Activated CD4-positive, alpha-beta T cell treated with anti-CD3 and anti-CD28 coated beads, Interleukin-2, amount 10 ng/mL, durations not matched to agents 7 days and 5 days (primary cell): ENCODE data around the gene EEF1A1. TPM values are rescaled to one million over a fixed set of nuclear protein-coding genes. Genes with fewer than 3 reads are reported as not detected.
"Not testable (repeated sequence)": the region's sequence is repeated elsewhere in the genome, so short reads cannot be mapped to it uniquely, and the experiment has no call there.

Source experiments
- CTCF ChIA-PET: fragments of 350-600 bp; sonication (Branson Sonifier 250); formaldehyde crosslinking; loops from one replicate; lab custom pipeline; 2021; ENCODE audit warnings: antibody characterized with exemption; lab: Charles Lee
- POLR2A ChIA-PET: fragments of 350-600 bp; sonication (Branson Sonifier 250); formaldehyde crosslinking; loops from one replicate; lab custom pipeline; 2021; ENCODE audit warnings: antibody characterized with exemption; lab: Charles Lee
- DNase-seq: peaks from one replicate; pipeline ENCODE4 v3.0.0-alpha.2; 2020
- H3K27ac Mint-ChIP-seq: one replicate; pipeline ENCODE4 v1.8.0; 2021; ENCODE audit warnings: mild to moderate bottlenecking, moderate library complexity, mixed read lengths
- H3K27me3 Mint-ChIP-seq: one replicate; pipeline ENCODE4 v1.8.0; 2021; ENCODE audit warnings: mixed read lengths
- H3K36me3 Mint-ChIP-seq: one replicate; pipeline ENCODE4 v1.8.0; 2021; ENCODE audit warnings: low read depth, mixed read lengths
- H3K4me1 Mint-ChIP-seq: one replicate; pipeline ENCODE4 v1.8.0; 2021; ENCODE audit warnings: mixed read lengths
- H3K4me3 Mint-ChIP-seq: one replicate; pipeline ENCODE4 v1.8.0; 2021; ENCODE audit warnings: mild to moderate bottlenecking, moderate library complexity, mixed read lengths
- H3K9me3 Mint-ChIP-seq: one replicate; pipeline ENCODE4 v1.8.0; 2021; ENCODE audit warnings: mixed read lengths
- total RNA-seq, 2 experiments: library from RNA; stranded (reverse); gene quantifications; one replicate each; pipeline ENCODE4 v1.2.3, GENCODE V29; 2021

The EEF1A1 gene
- total RNA-seq, 2 experiments from 2014 or later = 7,789 to 8,433 TPM

DNA sequence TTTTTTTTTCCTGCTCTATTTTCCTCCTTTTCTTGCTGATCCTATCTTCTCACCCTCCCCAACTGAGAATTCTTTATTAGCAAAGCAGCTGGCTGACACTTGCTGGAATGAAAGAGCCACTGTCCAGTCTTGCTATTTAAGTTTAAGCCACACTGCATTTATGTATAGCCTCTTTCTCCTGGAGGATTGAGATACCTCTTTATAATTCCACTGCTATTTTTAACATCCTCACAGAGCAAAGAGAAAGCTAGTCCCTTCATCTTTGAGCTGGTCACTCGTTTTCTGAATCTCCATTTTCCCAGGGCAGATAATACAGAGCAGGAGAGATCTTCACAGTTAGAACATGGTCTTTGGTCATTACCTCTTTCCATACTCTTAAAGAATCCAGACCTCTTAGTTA, 36.0 kb upstream of the EEF1A1 start:
- POLR2A ChIA-PET = interaction anchor here (0.5 kb wide), 2 partner anchors 17 to 86 kb away, joined by 4 to 9 read pairs; no protein-coding TSS in a partner anchor
- CTCF ChIA-PET = interaction anchor here (0.7 to 0.9 kb wide), 2 partner anchors 16 to 37 kb away, joined by 4 to 5 read pairs; no protein-coding TSS in a partner anchor
- peaks cover 6% of the 10 kb centered on the region for H3K4me1 Mint-ChIP-seq

DNA sequence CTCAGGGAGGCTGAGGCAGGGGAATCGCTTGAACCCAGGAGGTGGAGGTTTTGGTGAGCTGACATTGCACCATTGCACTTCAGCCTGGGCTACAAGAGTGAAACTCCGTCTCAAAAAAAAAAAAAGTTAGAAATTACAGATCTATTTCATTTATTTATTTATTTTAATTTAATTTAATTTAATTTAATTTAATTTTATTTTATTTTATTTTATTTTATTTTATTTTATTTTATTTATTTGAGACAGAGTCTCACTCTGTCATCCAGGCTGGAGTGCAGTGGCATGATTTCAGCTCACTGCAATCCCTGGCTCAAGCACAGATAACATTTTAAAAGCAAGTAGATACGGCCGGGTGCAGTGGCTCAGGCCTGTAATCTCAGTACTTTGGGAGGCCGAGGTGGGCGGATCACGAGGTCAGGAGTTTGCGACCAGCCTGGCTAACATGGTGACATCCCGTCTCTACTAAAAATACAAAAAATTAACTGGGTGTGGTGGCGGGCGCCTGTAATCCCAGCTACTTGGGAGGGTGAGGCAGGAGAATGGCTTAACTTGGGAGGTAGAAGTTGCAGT, 34.6 kb upstream of the EEF1A1 start:
- CTCF ChIA-PET = interaction anchor here (0.6 to 1.5 kb wide), 2 partner anchors 30 to 401 kb away, joined by 3 to 5 read pairs; no protein-coding TSS in a partner anchor
- H3K4me1 Mint-ChIP-seq, H3K36me3 Mint-ChIP-seq: not testable (repeated sequence)

More for the DNA sequence above, 36.0 kb upstream of the EEF1A1 start:
- H3K36me3 Mint-ChIP-seq = no peaks in the 10 kb centered on the region
- no peak overlapping the region for H3K4me3 Mint-ChIP-seq
- H3K9me3 Mint-ChIP-seq = no peaks in the 10 kb centered on the region
- DNase-seq = no peak
- H3K27me3 Mint-ChIP-seq = no peaks in the 10 kb centered on the region
- no peak overlapping the region for H3K27ac Mint-ChIP-seq

DNA sequence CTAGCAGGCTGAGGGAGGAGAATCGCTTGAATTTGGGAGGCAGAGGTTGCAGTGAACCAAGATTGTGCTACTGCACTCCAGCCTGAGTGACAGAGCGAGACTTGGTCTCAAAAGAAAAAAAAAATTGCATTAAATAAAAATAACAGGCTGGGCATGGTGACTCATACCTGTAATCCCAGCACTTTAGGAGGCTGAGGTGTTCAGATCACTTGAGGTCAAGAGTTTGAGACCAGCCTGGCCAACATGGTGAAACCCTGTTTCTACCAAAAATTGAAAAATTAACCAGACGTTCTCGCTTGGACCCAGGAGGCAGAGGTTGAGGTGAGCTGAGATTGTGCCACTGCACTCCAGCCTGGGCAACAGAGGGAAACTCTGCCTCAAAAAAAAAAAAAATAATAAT, 30.3 kb upstream of the EEF1A1 start:
- H3K4me3 Mint-ChIP-seq, H3K36me3 Mint-ChIP-seq, H3K27me3 Mint-ChIP-seq, H3K27ac Mint-ChIP-seq, H3K4me1 Mint-ChIP-seq, DNase-seq, H3K9me3 Mint-ChIP-seq, POLR2A ChIA-PET: not testable (repeated sequence)
- CTCF ChIA-PET = interaction anchor here (0.7 kb wide), 1 partner anchor 93 kb away, joined by 3 read pairs; no protein-coding TSS in a partner anchor

More for the DNA sequence above, 34.6 kb upstream of the EEF1A1 start:
- DNase-seq, H3K4me3 Mint-ChIP-seq, H3K9me3 Mint-ChIP-seq, H3K27ac Mint-ChIP-seq, POLR2A ChIA-PET, H3K27me3 Mint-ChIP-seq: not testable (repeated sequence)

DNA sequence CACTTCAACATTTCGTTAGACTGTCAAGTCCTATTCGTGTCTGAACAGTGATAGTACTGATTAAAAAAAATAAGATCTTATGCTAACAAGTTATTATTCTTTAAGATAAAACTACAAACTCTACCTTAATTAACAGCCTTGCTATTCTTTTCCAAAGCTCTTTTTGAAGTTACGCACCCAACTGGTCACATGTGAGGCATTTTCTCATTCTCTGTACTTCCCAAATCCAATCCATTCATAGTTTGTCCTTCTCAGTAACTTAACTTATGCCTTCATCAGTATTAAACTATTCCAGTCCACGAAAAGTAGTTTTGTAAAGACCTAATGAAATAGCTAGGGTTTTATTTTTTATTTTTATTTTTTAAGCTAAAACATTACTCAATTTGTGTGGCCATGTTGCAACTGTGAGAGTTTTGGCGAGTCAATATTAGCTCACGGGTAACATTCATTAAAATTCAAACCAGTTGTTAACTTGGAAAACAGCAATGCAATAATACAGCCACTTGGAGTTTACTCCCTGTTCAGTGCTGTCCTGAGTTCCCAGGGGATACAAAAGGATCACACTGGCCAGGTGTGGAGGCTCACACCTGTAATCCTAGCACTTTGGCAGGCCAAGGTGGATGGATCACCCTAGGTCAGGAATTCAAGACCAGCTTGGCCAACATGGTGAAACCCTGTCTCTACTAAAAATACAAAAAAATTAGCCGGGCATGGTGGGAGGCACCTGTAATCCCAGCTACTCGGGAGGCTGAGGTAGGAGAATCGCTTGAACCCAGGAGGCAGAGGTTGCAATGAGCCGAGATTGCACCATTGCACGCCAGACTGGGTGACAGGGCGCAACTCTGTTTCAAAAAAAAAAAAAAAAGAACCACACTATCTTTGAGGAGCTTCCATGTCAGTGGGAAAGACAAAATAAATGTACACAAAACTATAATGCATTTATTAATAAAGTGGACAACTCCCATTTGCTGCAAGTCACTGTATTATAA, 27.9 kb upstream of the EEF1A1 start:
- ChIA-PET POLR2A (no interaction called here), CTCF (interaction anchor here (1.0 to 1.6 kb wide), 5 partner anchors 9 to 29 kb away, joined by 3 to 6 read pairs (median 3); no protein-coding TSS in a partner anchor)
- no peak overlapping the region for H3K27ac Mint-ChIP-seq
- H3K9me3 Mint-ChIP-seq = no peaks in the 10 kb centered on the region
- H3K4me3 Mint-ChIP-seq = no peak overlapping the region
- H3K4me1 Mint-ChIP-seq = peaks cover 3% of the 10 kb centered on the region
- no peaks in the 10 kb centered on the region for H3K36me3 Mint-ChIP-seq
- peaks cover 2% of the 10 kb centered on the region for H3K27me3 Mint-ChIP-seq
- no peak for DNase-seq

- no peaks in the 10 kb centered on the region for H3K9me3 Mint-ChIP-seq
- H3K27ac Mint-ChIP-seq = no peak overlapping the region
- ChIA-PET POLR2A (interaction anchor here (0.6 kb wide), 1 partner anchor 145 kb away, joined by 3 read pairs; no protein-coding TSS in a partner anchor), CTCF (interaction anchor here (0.7 to 0.9 kb wide), 2 partner anchors 26 to 105 kb away, joined by 3 to 4 read pairs; no protein-coding TSS in a partner anchor)
- DNase-seq = no peak
- peaks cover 2% of the 10 kb centered on the region for H3K27me3 Mint-ChIP-seq
- peaks cover 3% of the 10 kb centered on the region for H3K4me1 Mint-ChIP-seq
- H3K4me3 Mint-ChIP-seq = no peak overlapping the region
- H3K36me3 Mint-ChIP-seq = no peaks in the 10 kb centered on the region
These were observed 26.2 kb upstream of the EEF1A1 start for GRCh38 chr6:73547036-73547435.

DNA sequence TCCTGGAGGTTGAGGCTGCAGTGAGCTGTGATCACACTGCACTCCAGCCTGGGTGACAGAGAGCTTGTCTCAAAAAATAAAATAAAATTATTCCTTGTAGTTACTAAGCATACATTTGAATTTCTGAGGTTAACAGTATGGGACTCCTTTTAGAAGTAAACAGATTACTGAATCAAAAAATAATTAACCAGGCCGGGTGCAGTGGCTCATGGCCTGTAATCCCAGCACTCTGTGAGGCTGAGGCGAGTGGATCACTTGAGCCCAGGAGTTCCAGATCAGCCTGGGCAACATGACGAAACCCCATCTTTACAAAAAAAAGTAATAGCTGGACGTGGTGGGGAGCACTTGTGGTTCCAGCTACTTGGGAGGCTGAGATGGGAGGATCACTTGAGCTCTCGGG, 22.1 kb upstream of the EEF1A1 start:
- ChIA-PET CTCF (interaction anchor here (1.2 to 1.5 kb wide), 2 partner anchors 11 to 15 kb away, joined by 3 read pairs; no protein-coding TSS in a partner anchor), POLR2A (no interaction called here)
- Mint-ChIP-seq H3K9me3 (no peaks in the 10 kb centered on the region), H3K4me1 (peaks cover 3% of the 10 kb centered on the region), H3K27me3 (peaks cover 2% of the 10 kb centered on the region), H3K4me3 (no peak overlapping the region), H3K36me3 (no peaks in the 10 kb centered on the region), H3K27ac (no peak overlapping the region)
- no peak for DNase-seq

GRCh38 chr6:73542481-73542880, 21.6 kb upstream of the EEF1A1 start:
- POLR2A ChIA-PET, H3K36me3 Mint-ChIP-seq, H3K4me3 Mint-ChIP-seq, H3K27ac Mint-ChIP-seq, H3K4me1 Mint-ChIP-seq, H3K27me3 Mint-ChIP-seq, H3K9me3 Mint-ChIP-seq, DNase-seq: not testable (repeated sequence)
- CTCF ChIA-PET = interaction anchor here (1.2 kb wide), 1 partner anchor 16 kb away, joined by 3 read pairs; no protein-coding TSS in a partner anchor

GRCh38 chr6:73538116-73538779, 17.4 kb upstream of the EEF1A1 start:
- Mint-ChIP-seq H3K9me3 (no peaks in the 10 kb centered on the region), H3K4me1 (no peaks in the 10 kb centered on the region), H3K4me3 (no peak overlapping the region), H3K36me3 (no peaks in the 10 kb centered on the region), H3K27me3 (no peaks in the 10 kb centered on the region), H3K27ac (no peak overlapping the region)
- DNase-seq = no peak
- ChIA-PET CTCF (interaction anchor here (0.8 kb wide), 1 partner anchor 51 kb away, joined by 7 read pairs; no protein-coding TSS in a partner anchor), POLR2A (no interaction called here)

DNA sequence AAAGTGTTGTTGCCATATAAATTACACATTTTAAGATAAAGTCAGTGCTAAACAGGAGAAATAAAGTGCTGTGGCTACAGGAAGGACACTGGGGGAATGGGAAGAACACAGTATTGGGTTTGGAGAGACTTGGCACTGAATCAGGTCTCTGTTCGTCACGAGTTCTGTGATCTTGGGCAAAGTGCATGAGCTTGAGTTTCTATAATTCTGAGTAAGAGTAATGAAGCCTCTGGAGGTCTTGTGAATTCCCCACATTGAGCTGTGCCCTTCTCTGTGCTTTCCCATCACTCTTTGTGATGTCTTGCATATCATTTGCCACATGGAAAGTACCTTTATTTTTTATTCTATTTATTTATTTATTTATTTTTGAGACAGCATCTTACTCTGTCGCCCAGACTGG, 16.8 kb upstream of the EEF1A1 start:
- CTCF ChIA-PET = interaction anchor here (0.8 to 1.3 kb wide), 2 partner anchors 12 to 51 kb away, joined by 4 to 7 read pairs; no protein-coding TSS in a partner anchor
- no peak overlapping the region for H3K4me3 Mint-ChIP-seq

DNA sequence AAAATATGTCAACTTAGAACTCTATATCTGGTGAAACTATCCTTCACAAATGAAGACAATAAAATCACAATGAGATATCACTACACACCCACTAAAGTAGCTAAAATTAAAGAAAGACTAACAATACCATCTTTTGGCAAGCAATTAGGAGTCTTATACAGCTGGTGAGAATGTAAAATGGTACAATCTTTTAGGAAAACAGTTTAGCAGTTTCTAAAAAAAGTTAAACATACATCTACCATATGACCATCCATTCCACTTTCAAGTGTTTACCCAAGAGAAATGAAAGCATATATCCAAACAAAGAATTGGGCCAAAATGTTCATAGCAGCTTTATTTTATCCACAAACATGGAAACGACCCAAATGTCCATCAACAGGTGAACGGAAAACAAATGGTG, 13.8 kb upstream of the EEF1A1 start:
- Mint-ChIP-seq H3K36me3 (no peaks in the 10 kb centered on the region), H3K4me1 (no peaks in the 10 kb centered on the region), H3K27ac (no peak overlapping the region), H3K9me3 (no peaks in the 10 kb centered on the region), H3K4me3 (no peak overlapping the region), H3K27me3 (peaks cover 7% of the 10 kb centered on the region)
- POLR2A ChIA-PET = interaction anchor here (0.6 kb wide), 1 partner anchor 834 kb away, joined by 3 read pairs; no protein-coding TSS in a partner anchor
- CTCF ChIA-PET = interaction anchor here (1.0 kb wide), 1 partner anchor 97 kb away, joined by 3 read pairs; no protein-coding TSS in a partner anchor
- no peak for DNase-seq

More for the DNA sequence above, 16.8 kb upstream of the EEF1A1 start:
- H3K9me3 Mint-ChIP-seq = no peaks in the 10 kb centered on the region
- H3K27ac Mint-ChIP-seq = no peak overlapping the region
- peaks cover 4% of the 10 kb centered on the region for H3K27me3 Mint-ChIP-seq
- DNase-seq = no peak
- no peaks in the 10 kb centered on the region for H3K4me1 Mint-ChIP-seq
- H3K36me3 Mint-ChIP-seq = no peaks in the 10 kb centered on the region
- POLR2A ChIA-PET = no interaction called here

DNA sequence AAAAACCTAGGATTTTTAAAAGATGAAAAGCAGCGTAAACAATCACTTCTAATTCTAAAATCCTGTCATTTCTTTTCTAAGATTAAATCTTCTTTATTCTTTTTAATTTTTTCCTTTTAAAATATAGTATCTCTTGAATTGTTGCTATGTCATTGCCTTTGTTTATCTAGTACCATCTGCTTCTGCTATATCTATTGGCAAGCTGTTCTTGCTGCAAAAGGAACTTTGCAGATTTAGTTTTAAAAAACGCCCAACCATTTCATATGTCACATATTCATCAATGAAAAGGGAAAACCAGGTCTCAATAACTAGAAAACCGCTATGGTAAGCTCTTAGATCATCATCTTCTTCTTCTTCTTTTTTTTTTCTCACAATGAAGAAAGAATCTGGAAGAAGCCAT, 11.5 kb upstream of the EEF1A1 start:
- DNase-seq = no peak
- H3K9me3 Mint-ChIP-seq = no peaks in the 10 kb centered on the region
- H3K36me3 Mint-ChIP-seq = no peaks in the 10 kb centered on the region
- H3K4me3 Mint-ChIP-seq = no peak overlapping the region
- H3K4me1 Mint-ChIP-seq = no peaks in the 10 kb centered on the region
- CTCF ChIA-PET = interaction anchor here (1.0 kb wide), 1 partner anchor 26 kb away, joined by 3 read pairs; no protein-coding TSS in a partner anchor
- POLR2A ChIA-PET = no interaction called here
- no peak overlapping the region for H3K27ac Mint-ChIP-seq
- peaks cover 14% of the 10 kb centered on the region for H3K27me3 Mint-ChIP-seq

DNA sequence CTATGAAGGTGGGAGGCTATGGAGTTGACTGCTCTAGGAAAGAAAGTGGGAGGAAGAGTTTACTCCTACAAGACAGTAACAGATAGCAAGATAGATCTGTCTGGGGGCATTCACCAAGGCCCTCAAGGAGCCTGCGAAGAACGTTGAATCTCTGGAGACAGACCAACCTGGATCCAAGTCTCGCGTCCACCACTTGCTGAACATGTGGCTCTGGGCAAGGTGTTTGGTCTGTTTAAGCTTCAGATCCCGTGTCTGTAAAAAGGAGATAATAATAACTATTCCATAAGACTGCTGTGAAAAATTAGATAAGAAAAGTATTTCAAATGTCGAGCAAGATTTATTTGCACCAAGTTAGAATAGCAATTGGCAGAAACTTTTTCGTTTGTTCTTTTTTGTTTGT, 8.1 kb upstream of the EEF1A1 start:
- no peak for DNase-seq
- Mint-ChIP-seq H3K27ac (no peak overlapping the region), H3K4me1 (peaks cover 6% of the 10 kb centered on the region), H3K4me3 (no peak overlapping the region), H3K36me3 (no peaks in the 10 kb centered on the region), H3K27me3 (peaks cover 14% of the 10 kb centered on the region), H3K9me3 (no peaks in the 10 kb centered on the region)
- CTCF ChIA-PET = interaction anchor here (0.7 kb wide), 1 partner anchor 24 kb away, joined by 3 read pairs; no protein-coding TSS in a partner anchor
- POLR2A ChIA-PET = interaction anchor here (0.7 kb wide), 1 partner anchor 12 kb away, joined by 3 read pairs; no protein-coding TSS in a partner anchor
